GM23338 (cell line): ENCODE measurements around the gene OPTN. TPM values are rescaled to one million over a fixed set of nuclear protein-coding genes. Genes with fewer than 3 reads are reported as not detected.
A peak's percentile ranks its signal among the peaks of the same experiment; 100 is the strongest.

Source experiments
- ATAC-seq: fragments of 200-7000 bp; cut with Tn5 transposase; 3 replicates; pipeline ENCODE4 v1.9.1; 2020
- DNase-seq: peaks from one replicate; pipeline ENCODE4 v3.0.0-alpha.2; 2015; ENCODE audit warnings: low spot score
- H2AFZ ChIP-seq: fragments of 200-600 bp; sonication (generic); 2 replicates; pipeline ENCODE4 v1.8.0; 2016; ENCODE audit warnings: antibody characterized with exemption, mild to moderate bottlenecking, moderate library complexity
- H3F3A ChIP-seq: fragments of 200-600 bp; sonication (generic); replicated peaks from 2 replicates; pipeline ENCODE4 v1.8.0; 2017; ENCODE audit warnings: antibody characterized with exemption, mixed run types, low read depth
- H3K27ac ChIP-seq: fragments of 200-600 bp; sonication (generic); 2 replicates; pipeline ENCODE4 v1.6.1; 2016; ENCODE audit warnings: low read depth
- H3K27me3 ChIP-seq: fragments of 200-600 bp; sonication (generic); 2 replicates; pipeline ENCODE4 v1.8.0; 2016; ENCODE audit warnings: mild to moderate bottlenecking, mixed run types, moderate library complexity; ENCODE audit not compliant: insufficient read depth
- H3K36me3 ChIP-seq: fragments of 200-600 bp; sonication (generic); 2 replicates; pipeline ENCODE4 v1.8.0; 2016; ENCODE audit warnings: mild to moderate bottlenecking; ENCODE audit not compliant: insufficient read depth
- H3K4me1 ChIP-seq: fragments of 200-600 bp; sonication (generic); 2 replicates; pipeline ENCODE4 v1.8.0; 2016; ENCODE audit warnings: mild to moderate bottlenecking, moderate library complexity; ENCODE audit not compliant: insufficient read depth
- H3K4me2 ChIP-seq: fragments of 200-600 bp; sonication (generic); 2 replicates; pipeline ENCODE4 v1.7.1; 2017; ENCODE audit warnings: mixed run types
- H3K4me3 ChIP-seq: fragments of 200-600 bp; sonication (generic); 2 replicates; pipeline ENCODE4 v1.6.1; 2016; ENCODE audit warnings: mixed run types
- H3K79me2 ChIP-seq: fragments of 200-600 bp; sonication (generic); replicated peaks from 2 replicates; pipeline ENCODE4 v1.8.0; 2017; ENCODE audit warnings: mild to moderate bottlenecking; ENCODE audit not compliant: insufficient read depth
- H3K9me2 ChIP-seq: fragments of 200-600 bp; sonication (generic); 2 replicates; pipeline ENCODE4 v1.8.0; 2017; ENCODE audit not compliant: insufficient read depth
- H4K20me1 ChIP-seq: fragments of 200-600 bp; sonication (generic); replicated peaks from 2 replicates; pipeline ENCODE4 v1.8.0; 2017; ENCODE audit warnings: mild to moderate bottlenecking; ENCODE audit not compliant: insufficient read depth
- H3K27ac Mint-ChIP-seq: 2 replicates; pipeline ENCODE4 v1.8.0; 2020; ENCODE audit warnings: inconsistent platforms, mild to moderate bottlenecking, moderate library complexity, mixed read lengths
- H3K27me3 Mint-ChIP-seq: 3 replicates; pipeline ENCODE4 v1.8.0; 2022; ENCODE audit warnings: low read depth, mild to moderate bottlenecking, moderate library complexity, mixed read lengths, inconsistent platforms; ENCODE audit not compliant: insufficient read depth, poor library complexity
- H3K36me3 Mint-ChIP-seq: 3 replicates; pipeline ENCODE4 v1.8.0; 2021; ENCODE audit warnings: low read depth, mild to moderate bottlenecking, inconsistent platforms, moderate library complexity, mixed read lengths
- H3K4me1 Mint-ChIP-seq: 3 replicates; pipeline ENCODE4 v1.8.0; 2020; ENCODE audit warnings: mild to moderate bottlenecking, inconsistent platforms, mixed read lengths
- H3K4me3 Mint-ChIP-seq: 3 replicates; pipeline ENCODE4 v1.8.0; 2021; ENCODE audit warnings: moderate library complexity, mild to moderate bottlenecking, inconsistent platforms, mixed read lengths
- H3K9me3 Mint-ChIP-seq: 3 replicates; pipeline ENCODE4 v1.8.0; 2020; ENCODE audit warnings: moderate library complexity, mild to moderate bottlenecking, inconsistent platforms, mixed read lengths
- CREB1 ChIP-seq: fragments of 250-450 bp; sonication (Bioruptor Pico); IDR thresholded peaks from 2 replicates; pipeline ENCODE4 v1.5.0; 2020; ENCODE audit warnings: low read depth, mild to moderate bottlenecking, moderate library complexity
- ETS1 ChIP-seq: IDR thresholded peaks from 2 replicates; pipeline ENCODE4 v1.6.1; 2016; ENCODE audit warnings: antibody characterized with exemption
- EZH2 ChIP-seq: fragments of 200-600 bp; sonication (generic); IDR thresholded peaks from one replicate; pipeline ENCODE4 v1.8.0; 2017; ENCODE audit warnings: antibody characterized with exemption, mild to moderate bottlenecking, low read depth; ENCODE audit not compliant: unreplicated experiment
- JUNB ChIP-seq: IDR thresholded peaks from one replicate; pipeline ENCODE4 v1.6.1; 2016; ENCODE audit warnings: antibody characterized with exemption; ENCODE audit not compliant: unreplicated experiment
- POLR2AphosphoS5 ChIP-seq: IDR thresholded peaks from 2 replicates; pipeline ENCODE4 v1.6.1; 2016; ENCODE audit warnings: antibody characterized with exemption, low read depth
- polyA plus RNA-seq: library from polyadenylated mRNA; unstranded; fragments of >200 nt; fragmentation: Nextera tagmentation; extraction: Ambion mirVana; gene quantifications from 2 replicates; pipeline ENCODE4 v1.2.1, GENCODE V29; 2016
- total RNA-seq: library from RNA; depleted of rRNA; stranded (reverse); fragments of >200 nt; shearing (Covaris generic); gene quantifications from 2 replicates; pipeline ENCODE4 v1.2.3, GENCODE V29; 2014
- TF ChIP-seq, protein P1 (sequence below): fragments of 250-450 bp; sonication (Bioruptor Pico); IDR thresholded peaks from 2 replicates; pipeline ENCODE4 v1.5.0; 2020; ENCODE audit warnings: mild to moderate bottlenecking, moderate library complexity

The OPTN gene
- total and polyA plus RNA-seq, 2 experiments from 2014 or later, result 6.0 to 13.0 TPM

DNA sequence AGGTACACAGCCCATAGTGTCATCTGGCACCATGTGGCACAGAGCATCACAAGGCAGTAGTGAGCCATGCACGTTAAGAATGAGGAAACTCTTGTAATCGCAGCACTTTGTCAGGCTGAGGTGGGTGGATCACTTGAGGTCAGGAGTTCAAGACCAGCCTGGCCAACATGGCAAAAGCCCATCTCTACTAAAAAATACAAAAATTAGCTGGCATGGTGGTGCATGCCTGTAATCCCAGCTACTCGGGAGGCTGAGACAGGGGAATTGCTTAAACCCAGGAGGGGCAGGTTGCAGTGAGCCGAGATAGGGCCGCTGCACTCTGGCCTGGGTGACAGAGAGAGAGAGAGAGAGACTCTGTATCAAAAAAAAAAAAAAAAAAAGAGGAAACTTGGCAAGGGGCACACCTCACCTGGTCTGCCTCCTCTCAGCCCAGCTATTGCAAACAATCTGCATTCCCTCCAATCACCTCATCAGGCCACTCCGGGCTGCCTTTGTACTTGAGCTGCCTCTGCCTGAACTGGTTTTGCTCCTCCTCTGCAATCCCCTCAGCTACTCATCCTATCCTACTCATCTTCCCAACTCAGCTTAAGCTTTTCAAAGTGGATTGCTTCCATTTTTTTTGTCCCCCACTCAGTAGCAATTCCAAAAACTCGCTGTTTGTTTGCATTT, 46.0 kb upstream of the OPTN start:
- H3K79me2 ChIP-seq, result no peaks in the 10 kb centered on the region
- no peak overlapping the region for H3K4me3 ChIP-seq
- no peak overlapping the region for H3K27ac ChIP-seq
- no peaks in the 10 kb centered on the region for H3K27me3 ChIP-seq
- Mint-ChIP-seq H3K27me3 (peaks cover 9% of the 10 kb centered on the region), H3K4me1 (peaks cover 38% of the 10 kb centered on the region), H3K4me3 (no peak overlapping the region), H3K27ac (no peak overlapping the region), H3K36me3 (no peaks in the 10 kb centered on the region), H3K9me3 (no peaks in the 10 kb centered on the region)
- TF ChIP-seq JUNB (no peak), ETS1 (no peak), EZH2 (no peak), CREB1 (CRISPR knock-in tag) (no peak), POLR2AphosphoS5 (no peak)
- TF ChIP-seq, protein P1, sequence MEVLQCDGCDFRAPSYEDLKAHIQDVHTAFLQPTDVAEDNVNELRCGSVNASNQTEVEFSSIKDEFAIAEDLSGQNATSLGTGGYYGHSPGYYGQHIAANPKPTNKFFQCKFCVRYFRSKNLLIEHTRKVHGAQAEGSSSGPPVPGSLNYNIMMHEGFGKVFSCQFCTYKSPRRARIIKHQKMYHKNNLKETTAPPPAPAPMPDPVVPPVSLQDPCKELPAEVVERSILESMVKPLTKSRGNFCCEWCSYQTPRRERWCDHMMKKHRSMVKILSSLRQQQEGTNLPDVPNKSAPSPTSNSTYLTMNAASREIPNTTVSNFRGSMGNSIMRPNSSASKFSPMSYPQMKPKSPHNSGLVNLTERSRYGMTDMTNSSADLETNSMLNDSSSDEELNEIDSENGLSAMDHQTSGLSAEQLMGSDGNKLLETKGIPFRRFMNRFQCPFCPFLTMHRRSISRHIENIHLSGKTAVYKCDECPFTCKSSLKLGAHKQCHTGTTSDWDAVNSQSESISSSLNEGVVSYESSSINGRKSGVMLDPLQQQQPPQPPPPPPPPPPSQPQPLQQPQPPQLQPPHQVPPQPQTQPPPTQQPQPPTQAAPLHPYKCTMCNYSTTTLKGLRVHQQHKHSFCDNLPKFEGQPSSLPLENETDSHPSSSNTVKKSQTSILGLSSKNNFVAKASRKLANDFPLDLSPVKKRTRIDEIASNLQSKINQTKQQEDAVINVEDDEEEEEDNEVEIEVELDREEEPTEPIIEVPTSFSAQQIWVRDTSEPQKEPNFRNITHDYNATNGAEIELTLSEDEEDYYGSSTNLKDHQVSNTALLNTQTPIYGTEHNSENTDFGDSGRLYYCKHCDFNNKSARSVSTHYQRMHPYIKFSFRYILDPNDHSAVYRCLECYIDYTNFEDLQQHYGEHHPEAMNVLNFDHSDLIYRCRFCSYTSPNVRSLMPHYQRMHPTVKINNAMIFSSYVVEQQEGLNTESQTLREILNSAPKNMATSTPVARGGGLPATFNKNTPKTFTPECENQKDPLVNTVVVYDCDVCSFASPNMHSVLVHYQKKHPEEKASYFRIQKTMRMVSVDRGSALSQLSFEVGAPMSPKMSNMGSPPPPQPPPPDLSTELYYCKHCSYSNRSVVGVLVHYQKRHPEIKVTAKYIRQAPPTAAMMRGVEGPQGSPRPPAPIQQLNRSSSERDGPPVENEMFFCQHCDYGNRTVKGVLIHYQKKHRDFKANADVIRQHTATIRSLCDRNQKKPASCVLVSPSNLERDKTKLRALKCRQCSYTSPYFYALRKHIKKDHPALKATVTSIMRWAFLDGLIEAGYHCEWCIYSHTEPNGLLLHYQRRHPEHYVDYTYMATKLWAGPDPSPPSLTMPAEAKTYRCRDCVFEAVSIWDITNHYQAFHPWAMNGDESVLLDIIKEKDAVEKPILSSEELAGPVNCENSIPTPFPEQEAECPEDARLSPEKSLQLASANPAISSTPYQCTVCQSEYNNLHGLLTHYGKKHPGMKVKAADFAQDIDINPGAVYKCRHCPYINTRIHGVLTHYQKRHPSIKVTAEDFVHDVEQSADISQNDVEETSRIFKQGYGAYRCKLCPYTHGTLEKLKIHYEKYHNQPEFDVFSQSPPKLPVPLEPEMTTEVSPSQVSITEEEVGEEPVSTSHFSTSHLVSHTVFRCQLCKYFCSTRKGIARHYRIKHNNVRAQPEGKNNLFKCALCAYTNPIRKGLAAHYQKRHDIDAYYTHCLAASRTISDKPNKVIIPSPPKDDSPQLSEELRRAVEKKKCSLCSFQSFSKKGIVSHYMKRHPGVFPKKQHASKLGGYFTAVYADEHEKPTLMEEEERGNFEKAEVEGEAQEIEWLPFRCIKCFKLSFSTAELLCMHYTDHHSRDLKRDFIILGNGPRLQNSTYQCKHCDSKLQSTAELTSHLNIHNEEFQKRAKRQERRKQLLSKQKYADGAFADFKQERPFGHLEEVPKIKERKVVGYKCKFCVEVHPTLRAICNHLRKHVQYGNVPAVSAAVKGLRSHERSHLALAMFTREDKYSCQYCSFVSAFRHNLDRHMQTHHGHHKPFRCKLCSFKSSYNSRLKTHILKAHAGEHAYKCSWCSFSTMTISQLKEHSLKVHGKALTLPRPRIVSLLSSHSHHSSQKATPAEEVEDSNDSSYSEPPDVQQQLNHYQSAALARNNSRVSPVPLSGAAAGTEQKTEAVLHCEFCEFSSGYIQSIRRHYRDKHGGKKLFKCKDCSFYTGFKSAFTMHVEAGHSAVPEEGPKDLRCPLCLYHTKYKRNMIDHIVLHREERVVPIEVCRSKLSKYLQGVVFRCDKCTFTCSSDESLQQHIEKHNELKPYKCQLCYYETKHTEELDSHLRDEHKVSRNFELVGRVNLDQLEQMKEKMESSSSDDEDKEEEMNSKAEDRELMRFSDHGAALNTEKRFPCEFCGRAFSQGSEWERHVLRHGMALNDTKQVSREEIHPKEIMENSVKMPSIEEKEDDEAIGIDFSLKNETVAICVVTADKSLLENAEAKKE (CRISPR knock-in tag), result no peak
- H3K9me2 ChIP-seq, result no peaks in the 10 kb centered on the region
- no peaks in the 10 kb centered on the region for H4K20me1 ChIP-seq
- DNase-seq (peak; percentile 46), ATAC-seq (peak; percentile 75)
- H3K36me3 ChIP-seq, result no peaks in the 10 kb centered on the region
- peak overlapping the region; percentile 85 for H2AFZ ChIP-seq
- no peak overlapping the region for H3K4me2 ChIP-seq
- no peaks in the 10 kb centered on the region for H3F3A ChIP-seq
- peaks cover 17% of the 10 kb centered on the region for H3K4me1 ChIP-seq
